OCI-LY7 (cell line): Measurements from ENCODE around the gene DNER.

Source experiments
- CTCF ChIP-seq: fragments of 200-600 bp; sonication (generic); conservative IDR thresholded peaks from 2 replicates; pipeline ENCODE4 v1.5.1; 2014; ENCODE audit warnings: mild to moderate bottlenecking, antibody characterized with exemption, low read length, moderate library complexity, mixed read lengths
- EZH2phosphoT487 ChIP-seq: fragments of 200-600 bp; sonication (generic); IDR thresholded peaks from 2 replicates; pipeline ENCODE4 v1.6.1; 2018; ENCODE audit warnings: low read depth, borderline replicate concordance, mild to moderate bottlenecking, mixed run types, antibody characterized with exemption, low read length, moderate library complexity, mixed read lengths

- no peak for TF ChIP-seq CTCF
- TF ChIP-seq EZH2phosphoT487: no peak
These were observed 342.1 kb downstream of the DNER start for GRCh38 chr2:229372207-229372606.
